Measurements from ENCODE around the gene RBM20. TPM values are rescaled to one million over a fixed set of nuclear protein-coding genes. Genes with fewer than 3 reads are reported as not detected.

RBM20 gene
- total and polyA plus RNA-seq, 12 donors: 0.07 to 2.3 (median 0.28) TPM; not detected in 2

GRCh38 chr10:110798340-110798739 is 154.2 kb downstream of the RBM20 start:
- no peak for TF ChIP-seq POLR2A (IDR thresholded peaks at IDR 0.05)
- TF ChIP-seq, protein P1, sequence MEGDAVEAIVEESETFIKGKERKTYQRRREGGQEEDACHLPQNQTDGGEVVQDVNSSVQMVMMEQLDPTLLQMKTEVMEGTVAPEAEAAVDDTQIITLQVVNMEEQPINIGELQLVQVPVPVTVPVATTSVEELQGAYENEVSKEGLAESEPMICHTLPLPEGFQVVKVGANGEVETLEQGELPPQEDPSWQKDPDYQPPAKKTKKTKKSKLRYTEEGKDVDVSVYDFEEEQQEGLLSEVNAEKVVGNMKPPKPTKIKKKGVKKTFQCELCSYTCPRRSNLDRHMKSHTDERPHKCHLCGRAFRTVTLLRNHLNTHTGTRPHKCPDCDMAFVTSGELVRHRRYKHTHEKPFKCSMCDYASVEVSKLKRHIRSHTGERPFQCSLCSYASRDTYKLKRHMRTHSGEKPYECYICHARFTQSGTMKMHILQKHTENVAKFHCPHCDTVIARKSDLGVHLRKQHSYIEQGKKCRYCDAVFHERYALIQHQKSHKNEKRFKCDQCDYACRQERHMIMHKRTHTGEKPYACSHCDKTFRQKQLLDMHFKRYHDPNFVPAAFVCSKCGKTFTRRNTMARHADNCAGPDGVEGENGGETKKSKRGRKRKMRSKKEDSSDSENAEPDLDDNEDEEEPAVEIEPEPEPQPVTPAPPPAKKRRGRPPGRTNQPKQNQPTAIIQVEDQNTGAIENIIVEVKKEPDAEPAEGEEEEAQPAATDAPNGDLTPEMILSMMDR (IDR thresholded peaks at IDR 0.05): no peak
- intact Hi-C loops (cut with DNase I): no loop called here
- no peaks in the 10 kb centered on the region for H3K27me3 ChIP-seq
- H3K4me3 ChIP-seq: no peak overlapping the region
- H3K36me3 ChIP-seq (replicated peaks in 1 of 2): no peaks in the 10 kb centered on the region
- no peaks in the 10 kb centered on the region for H3K9me3 ChIP-seq (replicated peaks in 1 of 3)
- no peak for DNase-seq
- H3K4me1 ChIP-seq (replicated peaks in 1 of 2): no peaks in the 10 kb centered on the region
- H3K27ac ChIP-seq: no peak overlapping the region
- WGBS, 4 donors: 86 to 98% (median 95%) methylated on average over 2 of the region's 2 CpGs

DNA sequence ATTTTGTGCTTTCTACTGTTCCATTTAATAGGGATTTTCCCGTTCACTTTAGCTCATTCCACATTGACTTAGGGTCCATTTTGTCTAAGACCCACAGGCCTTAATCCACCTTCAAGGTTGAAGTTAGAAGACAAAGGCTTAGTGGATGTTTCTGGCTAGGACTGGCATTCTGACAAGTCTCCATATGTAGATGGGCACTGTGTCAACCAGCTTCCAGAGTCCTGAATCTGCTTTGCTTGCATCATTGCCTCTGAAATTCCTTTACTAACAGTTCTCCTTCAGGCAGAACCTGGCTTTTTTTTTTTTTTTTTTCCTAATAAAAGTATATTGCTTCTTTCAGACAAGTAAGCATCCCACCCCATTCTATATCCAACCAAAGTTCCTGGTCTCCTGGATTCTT is 158.0 kb downstream of the RBM20 start:
- DNase-seq: no peak
- no peak for TF ChIP-seq POLR2A (IDR thresholded peaks at IDR 0.05)
- TF ChIP-seq, protein P1 (IDR thresholded peaks at IDR 0.05): no peak
- H3K4me3 ChIP-seq: no peak overlapping the region
- H3K4me1 ChIP-seq (replicated peaks in 1 of 2): peaks cover 0 to 8% of the 10 kb centered on the region in 2 donors
- H3K27ac ChIP-seq: no peak overlapping the region
- 82 to 97% (median 90%) methylated on average over 1 of the region's 1 CpG for WGBS, 4 donors
- intact Hi-C loops (cut with DNase I): loop anchor here in 1 of 2 donors (2.0 to 5.0 kb wide), 2 partner anchors 71 to 95 kb away; no protein-coding TSS in a partner anchor
- H3K27me3 ChIP-seq: no peaks in the 10 kb centered on the region
- H3K36me3 ChIP-seq (replicated peaks in 1 of 2): no peaks in the 10 kb centered on the region
- H3K9me3 ChIP-seq (replicated peaks in 1 of 3): no peaks in the 10 kb centered on the region

DNA sequence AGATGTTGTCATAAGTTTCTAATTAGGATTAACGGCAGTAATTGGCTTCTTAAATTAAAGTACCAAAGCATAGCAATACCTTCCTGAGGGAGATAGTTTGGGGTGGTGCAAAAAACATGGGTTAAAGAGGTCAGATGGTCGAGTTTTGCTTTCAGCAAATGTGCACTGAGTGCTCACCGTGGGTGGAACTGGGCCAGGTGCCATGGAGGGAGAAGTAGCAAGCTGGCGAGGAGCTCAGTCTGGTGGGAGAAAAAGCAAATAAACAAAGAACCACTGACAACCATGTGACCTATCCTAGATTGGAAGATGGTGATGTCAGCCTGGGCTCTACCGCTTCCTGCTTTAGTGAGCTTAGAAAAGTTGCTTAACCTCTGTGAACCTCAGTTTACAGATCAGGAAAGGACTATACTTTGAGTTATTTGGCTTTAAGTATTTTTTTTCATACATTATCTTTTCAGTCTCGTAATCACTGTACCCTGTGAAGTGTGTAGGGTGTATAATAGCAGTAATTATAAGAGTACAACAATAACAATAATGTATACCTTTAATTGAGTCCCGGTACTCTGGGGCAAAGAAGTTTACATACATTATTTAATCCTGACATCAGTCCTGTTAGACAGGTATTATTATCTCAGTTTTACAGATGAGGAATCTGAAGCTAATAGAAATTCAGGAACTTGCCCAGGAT is 158.6 kb downstream of the RBM20 start:
- H3K4me1 ChIP-seq (replicated peaks in 1 of 2): peaks cover 0 to 8% of the 10 kb centered on the region in 2 donors
- no peak overlapping the region for H3K4me3 ChIP-seq
- 33 to 40% (median 37%) methylated on average over 7 of the region's 7 CpGs for WGBS, 4 donors
- no peak overlapping the region for H3K27ac ChIP-seq
- no peaks in the 10 kb centered on the region for H3K27me3 ChIP-seq
- intact Hi-C loops (cut with DNase I): loop anchor here in 1 of 2 donors (2.0 to 5.0 kb wide), 2 partner anchors 70 to 95 kb away; no protein-coding TSS in a partner anchor
- H3K9me3 ChIP-seq (replicated peaks in 1 of 3): no peaks in the 10 kb centered on the region
- DNase-seq: peak in 6 of 7 donors; percentile 29 to 68 (median 42)
- no peaks in the 10 kb centered on the region for H3K36me3 ChIP-seq (replicated peaks in 1 of 2)
- TF ChIP-seq POLR2A (IDR thresholded peaks at IDR 0.05): no peak
- TF ChIP-seq, protein P1 (IDR thresholded peaks at IDR 0.05): no peak

DNA sequence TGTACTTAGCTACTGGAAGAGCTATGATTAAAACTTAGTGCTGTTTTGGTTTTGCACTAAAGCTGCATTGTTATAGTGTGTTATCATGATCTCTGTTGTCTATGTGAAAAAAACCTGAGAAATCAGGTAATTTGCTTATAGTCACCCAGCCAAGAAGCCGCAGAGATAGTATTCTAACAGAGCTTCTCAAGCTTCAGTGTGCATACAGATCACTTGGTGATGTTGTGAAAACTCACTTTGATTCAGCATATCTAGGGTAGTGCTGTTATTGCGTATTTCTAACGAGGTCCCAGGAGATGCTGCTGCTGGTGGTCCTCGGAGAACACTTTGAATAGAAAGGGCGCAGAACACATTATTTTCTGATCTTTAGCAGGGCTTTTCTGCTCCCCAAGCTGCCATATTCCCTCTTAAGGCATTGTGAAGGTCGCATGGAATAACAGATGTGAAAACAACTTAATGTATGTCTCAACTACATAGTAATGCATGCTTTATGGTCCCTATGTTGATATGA is 159.2 kb downstream of the RBM20 start:
- intact Hi-C loops (cut with DNase I): loop anchor here in 1 of 2 donors (2.0 to 5.0 kb wide), 2 partner anchors 70 to 94 kb away; no protein-coding TSS in a partner anchor
- TF ChIP-seq, protein P1 (IDR thresholded peaks at IDR 0.05): no peak
- TF ChIP-seq POLR2A (IDR thresholded peaks at IDR 0.05): no peak
- Histone ChIP-seq H3K27me3 (no peaks in the 10 kb centered on the region), H3K9me3 (replicated peaks in 1 of 3) (no peaks in the 10 kb centered on the region), H3K36me3 (replicated peaks in 1 of 2) (no peaks in the 10 kb centered on the region), H3K4me1 (replicated peaks in 1 of 2) (peaks cover 0 to 8% of the 10 kb centered on the region in 2 donors), H3K27ac (no peak overlapping the region), H3K4me3 (no peak overlapping the region)
- DNase-seq: no peak
- 54 to 74% (median 65%) methylated on average over 5 to 6 of the region's 6 CpGs for WGBS, 4 donors

Data from adrenal gland (tissue), 12 donors.